Mucosa of descending colon (tissue), 3 donors: ENCODE results near the gene DAD1. TPM values are rescaled to one million over a fixed set of nuclear protein-coding genes. Genes with fewer than 3 reads are reported as not detected.

ENCODE experiments used
- ATAC-seq: fragments of 200-7000 bp; cut with Tn5 transposase; one replicate; pipeline ENCODE4 v1.9.1; 2020; ENCODE audit warnings: mild to moderate bottlenecking, moderate library complexity
- DNase-seq, 3 donors: peaks; one replicate each; pipeline ENCODE4 v3.0.0-alpha.2; 2020
- H3K36me3 ChIP-seq: fragments of 200-600 bp; one replicate; pipeline ENCODE4 v1.8.0; 2021; ENCODE audit warnings: low read depth, mild to moderate bottlenecking
- H3K4me1 ChIP-seq: fragments of 200-600 bp; one replicate; pipeline ENCODE4 v1.8.0; 2021; ENCODE audit warnings: low read depth, mild to moderate bottlenecking
- H3K4me3 ChIP-seq: fragments of 200-600 bp; one replicate; pipeline ENCODE4 v1.8.0; 2021; ENCODE audit warnings: mild to moderate bottlenecking
- H3K9me3 ChIP-seq: fragments of 200-600 bp; one replicate; pipeline ENCODE4 v1.8.0; 2021; ENCODE audit warnings: mild to moderate bottlenecking
- intact Hi-C, 2 donors: fragments of 100-400 bp; cut with DNase I in 1 of 2; cut with micrococcal nuclease in 1 of 2; formaldehyde crosslinking; loops; one replicate each; pipeline versions ENCODE4 v1.11.0 to v1.11.1; 2022; cut with DNase I, micrococcal nuclease
- total RNA-seq, 3 donors: library from RNA; stranded (reverse); fragmentation: NEBNext Ultra II Directional in 2 of 3; extraction: Animal tissue kit (Norgen Biotek cat#: 25700) in 2 of 3; gene quantifications; one replicate each; pipeline versions ENCODE4 v1.2.1 to v1.2.4, GENCODE V29; 2021 to 2023
- TF ChIP-seq, protein P1 (sequence below): fragments of 200-600 bp; IDR thresholded peaks from one replicate; pipeline ENCODE4 v1.8.0; 2022; ENCODE audit warnings: antibody characterized with exemption, mild to moderate bottlenecking
- donor health status: DM: no; HTN: no; CAD: no; lungs with moderate emphysema.
- donor health status: DM: no; HTN: no; CAD: no.
- donor health status: DM: no; HTN: yes; CAD: no.

Gene DAD1
- total RNA-seq, 3 donors from 2014 or later = 124 to 148 (median 140) TPM

DNA sequence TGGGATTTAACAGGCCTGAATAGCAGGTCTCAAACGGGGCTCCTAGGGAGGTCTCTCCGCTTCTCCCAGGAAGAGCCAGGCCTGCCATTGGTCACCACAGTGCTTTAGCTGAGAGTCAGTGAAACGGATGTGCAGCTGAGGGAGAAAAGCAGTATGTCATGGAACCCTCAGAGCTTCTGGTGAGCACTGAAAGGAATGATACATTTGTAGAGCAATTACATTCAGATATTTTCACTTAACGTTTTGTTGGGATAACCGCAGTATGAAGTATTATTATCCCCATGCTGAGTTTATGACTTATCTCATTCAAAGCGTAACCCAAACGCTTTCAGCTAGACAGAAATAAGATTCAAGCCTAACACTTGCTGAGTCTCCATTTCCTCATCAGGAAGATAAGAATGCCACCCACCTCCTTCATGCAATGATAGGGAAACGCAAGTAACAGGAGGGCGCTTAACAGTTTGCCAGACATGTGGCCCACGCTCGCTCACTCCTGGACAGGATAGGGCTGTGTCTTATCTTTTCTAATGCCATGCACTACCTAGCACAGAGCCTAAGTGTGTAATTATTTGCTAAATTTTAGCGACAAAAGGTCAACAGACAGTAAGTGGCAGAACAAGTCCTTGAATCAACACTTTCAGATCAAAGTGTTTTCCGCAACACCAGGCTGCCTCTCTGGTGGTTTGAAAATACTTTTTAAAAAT lies 28.2 kb downstream of the DAD1 start:
- peaks cover 50% of the 10 kb centered on the region for H3K4me1 ChIP-seq
- TF ChIP-seq, protein P1, sequence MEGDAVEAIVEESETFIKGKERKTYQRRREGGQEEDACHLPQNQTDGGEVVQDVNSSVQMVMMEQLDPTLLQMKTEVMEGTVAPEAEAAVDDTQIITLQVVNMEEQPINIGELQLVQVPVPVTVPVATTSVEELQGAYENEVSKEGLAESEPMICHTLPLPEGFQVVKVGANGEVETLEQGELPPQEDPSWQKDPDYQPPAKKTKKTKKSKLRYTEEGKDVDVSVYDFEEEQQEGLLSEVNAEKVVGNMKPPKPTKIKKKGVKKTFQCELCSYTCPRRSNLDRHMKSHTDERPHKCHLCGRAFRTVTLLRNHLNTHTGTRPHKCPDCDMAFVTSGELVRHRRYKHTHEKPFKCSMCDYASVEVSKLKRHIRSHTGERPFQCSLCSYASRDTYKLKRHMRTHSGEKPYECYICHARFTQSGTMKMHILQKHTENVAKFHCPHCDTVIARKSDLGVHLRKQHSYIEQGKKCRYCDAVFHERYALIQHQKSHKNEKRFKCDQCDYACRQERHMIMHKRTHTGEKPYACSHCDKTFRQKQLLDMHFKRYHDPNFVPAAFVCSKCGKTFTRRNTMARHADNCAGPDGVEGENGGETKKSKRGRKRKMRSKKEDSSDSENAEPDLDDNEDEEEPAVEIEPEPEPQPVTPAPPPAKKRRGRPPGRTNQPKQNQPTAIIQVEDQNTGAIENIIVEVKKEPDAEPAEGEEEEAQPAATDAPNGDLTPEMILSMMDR = no peak
- H3K9me3 ChIP-seq = no peaks in the 10 kb centered on the region
- peak; percentile 32 for ATAC-seq
- intact Hi-C loops = loop anchor here in 1 of 2 donors (10.0 kb wide), 1 partner anchor 84 kb away; the partner anchor contains the start of gene OR6J1
- no peak overlapping the region for H3K4me3 ChIP-seq
- peak in 1 of 3 donors; percentile 45 for DNase-seq
- no peaks in the 10 kb centered on the region for H3K36me3 ChIP-seq

GRCh38 chr14:22559041-22559440 lies 30.0 kb downstream of the DAD1 start:
- ATAC-seq (no peak), DNase-seq (no peak)
- Histone ChIP-seq H3K9me3 (no peaks in the 10 kb centered on the region), H3K4me1 (peaks cover 50% of the 10 kb centered on the region), H3K36me3 (no peaks in the 10 kb centered on the region), H3K4me3 (no peak overlapping the region)
- intact Hi-C loops = loop anchor here in 1 of 2 donors (5.0 kb wide), 1 partner anchor 93 kb away; no protein-coding TSS in a partner anchor
- TF ChIP-seq, protein P1 = no peak

DNA sequence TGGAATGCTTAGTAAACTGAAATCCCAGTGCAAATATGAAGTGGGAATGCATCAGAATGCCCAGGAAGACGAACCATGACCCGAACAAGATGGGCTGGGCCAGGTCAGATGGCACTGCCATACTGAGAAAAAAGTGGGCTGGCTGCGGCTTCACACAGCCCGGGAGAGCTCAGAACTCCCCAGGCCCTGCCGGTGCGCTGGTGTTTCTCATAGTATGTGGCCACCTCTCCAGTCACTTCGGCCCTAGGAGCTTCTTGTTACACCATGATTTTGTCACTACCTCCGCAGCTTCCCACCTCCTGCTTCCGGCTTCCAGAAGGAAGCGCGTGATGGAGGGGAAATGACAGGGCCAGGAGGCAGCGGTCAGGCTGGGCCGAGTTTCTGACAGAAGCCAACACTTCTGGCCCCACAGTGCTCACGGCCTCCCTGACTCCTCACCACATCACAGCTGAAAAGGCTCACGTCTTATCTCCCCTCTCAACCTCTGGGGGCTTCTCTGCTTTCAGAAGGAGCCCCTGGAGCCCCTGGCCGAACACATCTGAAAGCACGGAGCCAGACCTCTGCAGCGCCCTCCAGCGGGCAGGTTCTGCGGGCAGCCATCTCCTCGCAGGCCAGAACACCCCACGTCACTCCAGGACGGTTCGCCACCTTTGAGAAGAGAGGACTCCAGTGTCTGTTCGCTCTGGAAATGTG lies 30.7 kb downstream of the DAD1 start:
- peaks cover 50% of the 10 kb centered on the region for H3K4me1 ChIP-seq
- no peaks in the 10 kb centered on the region for H3K36me3 ChIP-seq
- ATAC-seq = no peak
- H3K4me3 ChIP-seq = no peak overlapping the region
- H3K9me3 ChIP-seq = no peaks in the 10 kb centered on the region
- TF ChIP-seq, protein P1 = no peak
- intact Hi-C loops = loop anchor here in 1 of 2 donors (5.0 kb wide), 1 partner anchor 94 kb away; no protein-coding TSS in a partner anchor
- DNase-seq = peak; percentile 61 to 78 (median 69)

DNA sequence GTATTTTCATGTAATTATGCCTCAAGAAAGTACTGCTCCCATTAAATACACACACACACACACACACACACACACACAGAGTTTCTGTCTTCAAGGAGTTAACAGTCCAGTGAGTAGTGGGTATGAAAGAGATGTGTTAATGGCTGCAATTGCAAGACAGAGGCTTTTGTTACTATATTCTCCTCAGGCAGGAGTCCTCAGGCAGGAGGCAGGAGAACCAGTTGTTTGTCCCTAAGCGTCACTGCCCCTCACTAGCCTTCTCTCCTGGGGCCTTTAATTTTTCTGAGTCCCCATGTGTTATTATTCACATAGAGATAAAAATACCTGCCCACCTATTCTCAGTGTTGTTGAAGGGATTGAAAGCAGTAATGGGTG lies 31.2 kb downstream of the DAD1 start:
- H3K9me3 ChIP-seq = no peaks in the 10 kb centered on the region
- no peaks in the 10 kb centered on the region for H3K36me3 ChIP-seq
- DNase-seq (no peak), ATAC-seq (no peak)
- intact Hi-C loops = loop anchor here in 1 of 2 donors (5.0 kb wide), 1 partner anchor 94 kb away; no protein-coding TSS in a partner anchor
- peaks cover 50% of the 10 kb centered on the region for H3K4me1 ChIP-seq
- TF ChIP-seq, protein P1 = no peak
- H3K4me3 ChIP-seq = no peak overlapping the region

GRCh38 chr14:22556990-22557623 lies 31.9 kb downstream of the DAD1 start:
- H3K4me1 ChIP-seq = peaks cover 45% of the 10 kb centered on the region
- intact Hi-C loops = loop anchor here in 1 of 2 donors (5.0 kb wide), 1 partner anchor 95 kb away; no protein-coding TSS in a partner anchor
- no peaks in the 10 kb centered on the region for H3K36me3 ChIP-seq
- no peaks in the 10 kb centered on the region for H3K9me3 ChIP-seq
- DNase-seq (peak; percentile 90 to 93 (median 92)), ATAC-seq (peak; percentile 70)
- no peak overlapping the region for H3K4me3 ChIP-seq
- TF ChIP-seq, protein P1 = peak; percentile 96
